ENCODE results near the gene DOK3.

- no peak for TF ChIP-seq CTCF (IDR thresholded peaks at IDR 0.05; ENCODE audit: insufficient read depth, low read depth, low read length)
- no peak for TF ChIP-seq EZH2 (IDR thresholded peaks at IDR 0.05; ENCODE audit: insufficient read depth, low read length)
Measured at GRCh38 chr5:177520271-177520670, 10.6 kb upstream of the DOK3 start.
